ENCODE results near the gene CTNNA2.

- no peak for TF ChIP-seq CTCF (IDR thresholded peaks at IDR 0.05 in 2 of 3, conservative IDR thresholded peaks at IDR 0.05 in 1 of 3; ENCODE audit: insufficient read depth in 2 of 3, low read depth in 1 of 3, low read length in 3 of 3)
- TF ChIP-seq CHD4 (IDR thresholded peaks at IDR 0.05; ENCODE audit: insufficient read depth, insufficient replicate concordance, low read depth, low read length, poor library complexity, severe bottlenecking): no peak
- TF ChIP-seq POLR2A (conservative IDR thresholded peaks at IDR 0.05): no peak
- TF ChIP-seq EP300 (IDR thresholded peaks at IDR 0.05; ENCODE audit: low read length): no peak
- TF ChIP-seq PREB (CRISPR knock-in tag; IDR thresholded peaks at IDR 0.05): no peak
- no peak for TF ChIP-seq YY1 (IDR thresholded peaks at IDR 0.05; ENCODE audit: borderline replicate concordance in 1 of 3, control insufficient read depth in 1 of 3, extremely low read depth in 1 of 3, insufficient read depth in 3 of 3, insufficient read length in 1 of 3, insufficient replicate concordance in 2 of 3, low read depth in 1 of 3, low read length in 2 of 3)
- TF ChIP-seq SAP30 (IDR thresholded peaks at IDR 0.05; ENCODE audit: borderline replicate concordance, insufficient read depth, low read depth, low read length, poor library complexity, severe bottlenecking): no peak
- TF ChIP-seq MBD1 (CRISPR knock-in tag; IDR thresholded peaks at IDR 0.05): no peak
These were observed 221.7 kb downstream of the CTNNA2 start for GRCh38 chr2:79734518-79734917.

Measured in K562 (cell line).